ENCODE data around the gene ZFC3H1.
"Not testable (repeated sequence)": the region's sequence is repeated elsewhere in the genome, so short reads cannot be mapped to it uniquely, and the experiment has no call there.

ZFC3H1 gene

GRCh38 chr12:71663561-71664410 is at the start of gene ZFC3H1, which contains the start of gene THAP2:
Gene ZFC3H1, minus strand, starts transcription at chr12:71663848. Its CDS starts 238 bp downstream, at chr12:71663610.
Gene THAP2, plus strand, starts transcription at chr12:71664301. Its CDS starts 209 bp downstream, at chr12:71664510.
- DNase-seq: peak; percentile 99

GRCh38 chr12:71710276-71711125 is 46.9 kb upstream of the ZFC3H1 start:
- no peak for DNase-seq

- no peak for DNase-seq
Observed at GRCh38 chr12:71708658-71709057, 45.0 kb upstream of the ZFC3H1 start.

- DNase-seq: no peak
Observed at GRCh38 chr12:71704920-71705319, 41.3 kb upstream of the ZFC3H1 start.

- no peak for DNase-seq
Observed at GRCh38 chr12:71703206-71703605, 39.6 kb upstream of the ZFC3H1 start.

GRCh38 chr12:71702590-71702989 is 38.9 kb upstream of the ZFC3H1 start:
- DNase-seq: no peak

GRCh38 chr12:71702181-71702580 is 38.5 kb upstream of the ZFC3H1 start:
- not testable (repeated sequence) for DNase-seq

GRCh38 chr12:71695782-71696181 is 32.1 kb upstream of the ZFC3H1 start:
- no peak for DNase-seq

- peak; percentile 90 for DNase-seq
Observed at GRCh38 chr12:71694099-71694820, 30.6 kb upstream of the ZFC3H1 start.

- DNase-seq: peak; percentile 50
Observed at GRCh38 chr12:71693651-71694050, 30.0 kb upstream of the ZFC3H1 start.

GRCh38 chr12:71693126-71693525 is 29.5 kb upstream of the ZFC3H1 start:
- no peak for DNase-seq

- peak; percentile 82 for DNase-seq
Observed at GRCh38 chr12:71691504-71692129, 28.0 kb upstream of the ZFC3H1 start.

GRCh38 chr12:71688961-71689570 is 25.4 kb upstream of the ZFC3H1 start:
- DNase-seq: no peak

- DNase-seq: not testable (repeated sequence)
Observed at GRCh38 chr12:71687172-71687571, 23.5 kb upstream of the ZFC3H1 start.

GRCh38 chr12:71686658-71687025 is 23.0 kb upstream of the ZFC3H1 start:
- no peak for DNase-seq

- DNase-seq: peak; percentile 93
Observed at GRCh38 chr12:71685914-71686657, 22.4 kb upstream of the ZFC3H1 start, which contains the start of gene TMEM19. Gene TMEM19, plus strand, starts transcription at chr12:71686082. Its CDS starts 599 bp downstream, at chr12:71686681.

- peak; percentile 31 for DNase-seq
Observed at GRCh38 chr12:71685312-71685906, 21.8 kb upstream of the ZFC3H1 start.

- DNase-seq: no peak
Observed at GRCh38 chr12:71684081-71684480, 20.4 kb upstream of the ZFC3H1 start.

- DNase-seq: no peak
Observed at GRCh38 chr12:71683633-71684032, 20.0 kb upstream of the ZFC3H1 start.

- DNase-seq: no peak
Observed at GRCh38 chr12:71682466-71682865, 18.8 kb upstream of the ZFC3H1 start.

GRCh38 chr12:71671816-71672215 is 8.2 kb upstream of the ZFC3H1 start:
- no peak for DNase-seq

Measured in NCI-H82 (cell line).